HepG2 (cell line): ENCODE measurements around the gene MAML1. TPM values are rescaled to one million over a fixed set of nuclear protein-coding genes. Genes with fewer than 3 reads are reported as not detected.

Experiments used
- CEBPG ChIP-seq: IDR thresholded peaks from 2 replicates; pipeline ENCODE4 v1.6.1; 2016
- GATA4 ChIP-seq: sonication (generic); IDR thresholded peaks from 2 replicates; pipeline ENCODE4 v1.6.1; 2016; ENCODE audit warnings: antibody characterized with exemption, low read depth, borderline replicate concordance
- HDAC2 ChIP-seq: sonication (generic); formaldehyde crosslinking; IDR thresholded peaks from 2 replicates; pipeline ENCODE4 v1.4.0; 2020; ENCODE audit warnings: missing genetic modification reagents
- HNRNPL ChIP-seq: fragments of 200-400 bp; formaldehyde crosslinking; IDR thresholded peaks from 2 replicates; pipeline ENCODE4 v1.6.1; 2017; ENCODE audit warnings: mild to moderate bottlenecking, low read depth, low read length
- KDM4B ChIP-seq: sonication (generic); formaldehyde crosslinking; IDR thresholded peaks from 2 replicates; pipeline ENCODE4 v1.4.0; 2020; ENCODE audit warnings: missing genetic modification reagents
- NFATC3 ChIP-seq: sonication (generic); formaldehyde crosslinking; IDR thresholded peaks from 2 replicates; pipeline ENCODE4 v1.5.1; 2020; ENCODE audit warnings: mild to moderate bottlenecking, missing genetic modification reagents
- THRA ChIP-seq: sonication (generic); formaldehyde crosslinking; IDR thresholded peaks from 2 replicates; pipeline ENCODE4 v1.4.0; 2020; ENCODE audit warnings: missing genetic modification reagents, borderline replicate concordance
- ZFP41 ChIP-seq: sonication (generic); formaldehyde crosslinking; IDR thresholded peaks from 2 replicates; pipeline ENCODE4 v1.4.0; 2020; ENCODE audit warnings: mild to moderate bottlenecking, missing genetic modification reagents, borderline replicate concordance
- ZNF558 ChIP-seq: sonication (generic); formaldehyde crosslinking; IDR thresholded peaks from 2 replicates; pipeline ENCODE4 v1.9.0; 2022; ENCODE audit warnings: mild to moderate bottlenecking, missing genetic modification reagents, borderline replicate concordance
- ZNF800 ChIP-seq: sonication (generic); formaldehyde crosslinking; IDR thresholded peaks from 2 replicates; pipeline ENCODE4 v1.4.0; 2020; ENCODE audit warnings: missing genetic modification reagents
- polyA plus RNA-seq, 8 experiments: library from polyadenylated mRNA; depleted of rRNA in 3 of 8; stranded (reverse) in 7 of 8; unstranded in 1 of 8; fragments of >200 nt; fragmentation: Illumina TruSeq in 4 of 8; extraction: Trizol in 4 of 8; gene quantifications; 2 replicates each; pipeline versions ENCODE4 v1.2.1 to v1.2.3, GENCODE V29; 2011 to 2016; ENCODE audit warnings: low read depth in 4 of 8, missing spikeins in 1 of 8, mixed read lengths in 1 of 8; ENCODE audit not compliant: insufficient read depth in 1 of 8
- total RNA-seq, 5 experiments: library from RNA; depleted of rRNA; stranded (reverse); fragments of >200 nt; fragmentation: Illumina TruSeq; extraction: Trizol; gene quantifications; 2 replicates each; pipeline ENCODE4 v1.2.3, GENCODE V29; 2016; ENCODE audit warnings: low read depth in 1 of 5
- TF ChIP-seq, protein P1 (sequence below): sonication (generic); formaldehyde crosslinking; IDR thresholded peaks from 2 replicates; pipeline ENCODE4 v1.4.0; 2020; ENCODE audit warnings: missing genetic modification reagents
- TF ChIP-seq, protein P2 (sequence below): sonication (generic); formaldehyde crosslinking; IDR thresholded peaks from 2 replicates; pipeline ENCODE4 v1.4.0; 2020; ENCODE audit warnings: missing genetic modification reagents, borderline replicate concordance
- TF ChIP-seq, protein P3 (sequence below): sonication (generic); formaldehyde crosslinking; IDR thresholded peaks from 2 replicates; pipeline ENCODE4 v1.4.0; 2020; ENCODE audit warnings: mild to moderate bottlenecking, missing genetic modification reagents

The MAML1 gene
- total and polyA plus RNA-seq, 2 of the 13 experiments (the other 11 are each of a cell fraction or from before 2014, with no cell fraction given): 10.0 to 10.8 TPM

DNA sequence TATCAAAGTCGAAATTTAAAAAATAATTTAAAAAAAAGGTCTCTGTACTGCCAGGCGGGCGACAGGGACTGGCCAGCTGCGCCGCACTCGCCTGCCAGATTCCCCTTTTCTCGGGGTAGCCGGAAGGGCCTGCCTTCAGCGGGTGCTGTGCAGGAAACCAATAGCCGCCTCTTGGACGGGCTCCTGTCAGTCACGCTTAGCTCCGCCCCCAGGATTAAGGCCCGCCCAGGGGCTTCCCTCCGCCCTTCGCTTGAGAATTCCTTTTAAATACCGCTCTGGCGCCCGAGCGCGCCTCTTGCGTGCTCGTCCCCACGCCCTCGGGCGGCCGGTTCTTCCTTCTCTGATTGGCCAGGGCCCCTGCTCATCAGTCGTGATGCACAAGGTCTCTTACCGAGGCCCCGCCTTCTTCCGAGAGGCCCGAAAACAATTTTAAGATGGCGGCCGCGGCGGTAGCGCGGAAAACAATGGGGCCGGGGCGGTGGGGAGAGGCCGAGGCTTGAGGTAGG is at the start of gene MAML1 (continued):
- TF ChIP-seq, protein P1, sequence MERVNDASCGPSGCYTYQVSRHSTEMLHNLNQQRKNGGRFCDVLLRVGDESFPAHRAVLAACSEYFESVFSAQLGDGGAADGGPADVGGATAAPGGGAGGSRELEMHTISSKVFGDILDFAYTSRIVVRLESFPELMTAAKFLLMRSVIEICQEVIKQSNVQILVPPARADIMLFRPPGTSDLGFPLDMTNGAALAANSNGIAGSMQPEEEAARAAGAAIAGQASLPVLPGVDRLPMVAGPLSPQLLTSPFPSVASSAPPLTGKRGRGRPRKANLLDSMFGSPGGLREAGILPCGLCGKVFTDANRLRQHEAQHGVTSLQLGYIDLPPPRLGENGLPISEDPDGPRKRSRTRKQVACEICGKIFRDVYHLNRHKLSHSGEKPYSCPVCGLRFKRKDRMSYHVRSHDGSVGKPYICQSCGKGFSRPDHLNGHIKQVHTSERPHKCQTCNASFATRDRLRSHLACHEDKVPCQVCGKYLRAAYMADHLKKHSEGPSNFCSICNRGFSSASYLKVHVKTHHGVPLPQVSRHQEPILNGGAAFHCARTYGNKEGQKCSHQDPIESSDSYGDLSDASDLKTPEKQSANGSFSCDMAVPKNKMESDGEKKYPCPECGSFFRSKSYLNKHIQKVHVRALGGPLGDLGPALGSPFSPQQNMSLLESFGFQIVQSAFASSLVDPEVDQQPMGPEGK (CRISPR knock-in tag): peak; percentile 27; the same call in 1 of the 2 replicates
- TF ChIP-seq KDM4B: no peak
- no peak for TF ChIP-seq CEBPG (CRISPR knock-in tag)
- TF ChIP-seq, protein P2, sequence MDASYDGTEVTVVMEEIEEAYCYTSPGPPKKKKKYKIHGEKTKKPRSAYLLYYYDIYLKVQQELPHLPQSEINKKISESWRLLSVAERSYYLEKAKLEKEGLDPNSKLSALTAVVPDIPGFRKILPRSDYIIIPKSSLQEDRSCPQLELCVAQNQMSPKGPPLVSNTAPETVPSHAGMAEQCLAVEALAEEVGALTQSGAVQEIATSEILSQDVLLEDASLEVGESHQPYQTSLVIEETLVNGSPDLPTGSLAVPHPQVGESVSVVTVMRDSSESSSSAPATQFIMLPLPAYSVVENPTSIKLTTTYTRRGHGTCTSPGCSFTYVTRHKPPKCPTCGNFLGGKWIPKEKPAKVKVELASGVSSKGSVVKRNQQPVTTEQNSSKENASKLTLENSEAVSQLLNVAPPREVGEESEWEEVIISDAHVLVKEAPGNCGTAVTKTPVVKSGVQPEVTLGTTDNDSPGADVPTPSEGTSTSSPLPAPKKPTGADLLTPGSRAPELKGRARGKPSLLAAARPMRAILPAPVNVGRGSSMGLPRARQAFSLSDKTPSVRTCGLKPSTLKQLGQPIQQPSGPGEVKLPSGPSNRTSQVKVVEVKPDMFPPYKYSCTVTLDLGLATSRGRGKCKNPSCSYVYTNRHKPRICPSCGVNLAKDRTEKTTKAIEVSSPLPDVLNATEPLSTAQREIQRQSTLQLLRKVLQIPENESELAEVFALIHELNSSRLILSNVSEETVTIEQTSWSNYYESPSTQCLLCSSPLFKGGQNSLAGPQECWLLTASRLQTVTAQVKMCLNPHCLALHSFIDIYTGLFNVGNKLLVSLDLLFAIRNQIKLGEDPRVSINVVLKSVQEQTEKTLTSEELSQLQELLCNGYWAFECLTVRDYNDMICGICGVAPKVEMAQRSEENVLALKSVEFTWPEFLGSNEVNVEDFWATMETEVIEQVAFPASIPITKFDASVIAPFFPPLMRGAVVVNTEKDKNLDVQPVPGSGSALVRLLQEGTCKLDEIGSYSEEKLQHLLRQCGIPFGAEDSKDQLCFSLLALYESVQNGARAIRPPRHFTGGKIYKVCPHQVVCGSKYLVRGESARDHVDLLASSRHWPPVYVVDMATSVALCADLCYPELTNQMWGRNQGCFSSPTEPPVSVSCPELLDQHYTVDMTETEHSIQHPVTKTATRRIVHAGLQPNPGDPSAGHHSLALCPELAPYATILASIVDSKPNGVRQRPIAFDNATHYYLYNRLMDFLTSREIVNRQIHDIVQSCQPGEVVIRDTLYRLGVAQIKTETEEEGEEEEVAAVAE (CRISPR knock-in tag): no peak
- TF ChIP-seq, protein P3, sequence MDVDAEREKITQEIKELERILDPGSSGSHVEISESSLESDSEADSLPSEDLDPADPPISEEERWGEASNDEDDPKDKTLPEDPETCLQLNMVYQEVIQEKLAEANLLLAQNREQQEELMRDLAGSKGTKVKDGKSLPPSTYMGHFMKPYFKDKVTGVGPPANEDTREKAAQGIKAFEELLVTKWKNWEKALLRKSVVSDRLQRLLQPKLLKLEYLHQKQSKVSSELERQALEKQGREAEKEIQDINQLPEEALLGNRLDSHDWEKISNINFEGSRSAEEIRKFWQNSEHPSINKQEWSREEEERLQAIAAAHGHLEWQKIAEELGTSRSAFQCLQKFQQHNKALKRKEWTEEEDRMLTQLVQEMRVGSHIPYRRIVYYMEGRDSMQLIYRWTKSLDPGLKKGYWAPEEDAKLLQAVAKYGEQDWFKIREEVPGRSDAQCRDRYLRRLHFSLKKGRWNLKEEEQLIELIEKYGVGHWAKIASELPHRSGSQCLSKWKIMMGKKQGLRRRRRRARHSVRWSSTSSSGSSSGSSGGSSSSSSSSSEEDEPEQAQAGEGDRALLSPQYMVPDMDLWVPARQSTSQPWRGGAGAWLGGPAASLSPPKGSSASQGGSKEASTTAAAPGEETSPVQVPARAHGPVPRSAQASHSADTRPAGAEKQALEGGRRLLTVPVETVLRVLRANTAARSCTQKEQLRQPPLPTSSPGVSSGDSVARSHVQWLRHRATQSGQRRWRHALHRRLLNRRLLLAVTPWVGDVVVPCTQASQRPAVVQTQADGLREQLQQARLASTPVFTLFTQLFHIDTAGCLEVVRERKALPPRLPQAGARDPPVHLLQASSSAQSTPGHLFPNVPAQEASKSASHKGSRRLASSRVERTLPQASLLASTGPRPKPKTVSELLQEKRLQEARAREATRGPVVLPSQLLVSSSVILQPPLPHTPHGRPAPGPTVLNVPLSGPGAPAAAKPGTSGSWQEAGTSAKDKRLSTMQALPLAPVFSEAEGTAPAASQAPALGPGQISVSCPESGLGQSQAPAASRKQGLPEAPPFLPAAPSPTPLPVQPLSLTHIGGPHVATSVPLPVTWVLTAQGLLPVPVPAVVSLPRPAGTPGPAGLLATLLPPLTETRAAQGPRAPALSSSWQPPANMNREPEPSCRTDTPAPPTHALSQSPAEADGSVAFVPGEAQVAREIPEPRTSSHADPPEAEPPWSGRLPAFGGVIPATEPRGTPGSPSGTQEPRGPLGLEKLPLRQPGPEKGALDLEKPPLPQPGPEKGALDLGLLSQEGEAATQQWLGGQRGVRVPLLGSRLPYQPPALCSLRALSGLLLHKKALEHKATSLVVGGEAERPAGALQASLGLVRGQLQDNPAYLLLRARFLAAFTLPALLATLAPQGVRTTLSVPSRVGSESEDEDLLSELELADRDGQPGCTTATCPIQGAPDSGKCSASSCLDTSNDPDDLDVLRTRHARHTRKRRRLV: no peak
- TF ChIP-seq ZNF800 (CRISPR knock-in tag): no peak
- no peak for TF ChIP-seq HNRNPL
- TF ChIP-seq ZNF558: no peak
- no peak for TF ChIP-seq THRA (CRISPR knock-in tag)
- TF ChIP-seq HDAC2 (CRISPR knock-in tag): 0 out of 2 replicates have a peak, but pooled peaks have one; percentile 22
- TF ChIP-seq GATA4: no peak
- no peak for TF ChIP-seq NFATC3 (CRISPR knock-in tag)
- no peak for TF ChIP-seq ZFP41 (CRISPR knock-in tag)
